GM19467 (cell line): ENCODE results near the gene NTN1.

Experiments used
- ATAC-seq: cut with Tn5 transposase; IDR thresholded peaks from one replicate; pipeline ENCODE4 v1.9.1; 2021; ENCODE audit warnings: mild to moderate bottlenecking, moderate library complexity; ENCODE audit not compliant: unreplicated experiment

The NTN1 gene

GRCh38 chr17:9004961-9005285 is 16.4 kb upstream of the NTN1 start:
- no peak for ATAC-seq

GRCh38 chr17:9006175-9006767 is 15.0 kb upstream of the NTN1 start:
- ATAC-seq, result no peak

GRCh38 chr17:9007052-9007714 is 14.1 kb upstream of the NTN1 start:
- ATAC-seq, result no peak

DNA sequence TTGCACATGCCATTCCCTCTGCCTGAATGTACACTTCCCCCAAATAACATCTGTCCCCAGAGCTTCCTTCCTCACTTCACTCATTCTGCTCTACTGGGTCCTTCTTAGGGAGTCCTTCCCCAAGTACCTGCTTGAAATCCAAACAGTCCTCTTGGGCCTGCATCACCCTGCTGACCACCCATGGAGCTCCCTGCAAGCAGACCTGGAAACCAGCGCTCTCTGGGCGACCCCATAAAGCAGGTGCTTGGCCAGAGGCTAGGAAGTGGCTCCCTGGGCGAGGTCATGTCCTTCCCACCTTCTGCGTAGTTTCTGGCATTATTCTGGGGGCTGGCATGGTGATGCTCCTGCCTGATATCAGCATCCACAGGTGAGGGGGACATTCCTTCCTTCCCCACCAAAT is 12.2 kb upstream of the NTN1 start:
- ATAC-seq, result no peak

DNA sequence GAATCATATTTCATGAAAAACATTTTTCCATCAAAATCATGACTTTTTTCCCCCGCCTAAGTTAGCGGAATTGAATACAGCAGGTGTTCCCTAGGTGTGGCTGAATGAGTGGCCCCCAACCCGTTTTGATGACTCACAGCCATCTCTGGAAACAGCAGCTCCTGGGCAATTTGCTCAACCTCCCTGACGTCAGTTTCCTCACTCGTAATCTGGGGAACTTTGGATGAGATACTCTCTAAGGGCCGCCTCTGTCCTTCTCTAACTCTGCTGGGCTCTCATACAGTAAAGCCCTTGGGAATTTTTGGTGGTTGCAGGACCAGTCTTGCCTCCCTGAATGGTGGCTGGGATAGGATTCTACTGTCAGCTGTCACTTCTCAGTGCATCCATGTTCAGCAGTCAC is 11.6 kb upstream of the NTN1 start:
- ATAC-seq, result no peak

DNA sequence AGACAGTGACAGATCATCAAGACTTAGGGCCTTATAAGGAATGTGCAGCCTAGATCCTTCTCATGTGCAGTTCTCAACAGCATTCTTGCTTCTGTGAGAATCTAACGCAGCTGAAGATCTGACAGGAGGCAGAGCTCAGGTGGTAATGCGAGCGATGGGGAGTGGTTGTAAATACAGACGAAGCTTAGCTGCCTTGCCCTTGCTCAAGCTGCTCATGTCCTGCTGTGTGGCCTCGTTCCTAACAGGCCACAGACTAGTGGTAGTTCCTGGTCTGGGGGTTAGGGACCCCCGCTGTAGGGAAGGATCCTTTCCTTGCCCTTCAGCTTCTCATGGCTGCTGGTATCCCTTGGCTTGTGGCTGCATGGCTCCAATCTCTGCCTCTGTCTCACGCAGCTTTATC is 10.3 kb upstream of the NTN1 start:
- no peak for ATAC-seq

GRCh38 chr17:9016941-9017552 is 4.3 kb upstream of the NTN1 start:
- ATAC-seq, result no peak

DNA sequence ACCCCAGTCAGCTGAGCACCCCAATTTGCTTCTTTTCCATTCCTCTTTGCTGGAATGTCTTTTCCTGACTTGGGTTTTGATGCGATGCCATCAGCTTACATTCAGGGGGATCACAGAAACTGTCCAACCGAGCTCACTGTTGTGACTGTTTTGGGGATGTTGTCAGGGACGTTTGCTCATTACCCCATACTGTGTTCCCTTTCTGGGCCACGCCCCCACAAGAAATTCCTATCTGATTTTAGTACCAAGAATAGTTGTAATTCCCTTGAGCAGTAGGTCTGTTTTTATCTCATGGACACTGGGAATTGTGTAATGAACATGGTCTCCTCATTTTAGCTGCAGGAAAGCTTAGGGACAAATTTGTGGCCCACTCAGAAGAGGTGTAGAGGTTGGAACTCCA is 2.6 kb upstream of the NTN1 start:
- ATAC-seq, result no peak

DNA sequence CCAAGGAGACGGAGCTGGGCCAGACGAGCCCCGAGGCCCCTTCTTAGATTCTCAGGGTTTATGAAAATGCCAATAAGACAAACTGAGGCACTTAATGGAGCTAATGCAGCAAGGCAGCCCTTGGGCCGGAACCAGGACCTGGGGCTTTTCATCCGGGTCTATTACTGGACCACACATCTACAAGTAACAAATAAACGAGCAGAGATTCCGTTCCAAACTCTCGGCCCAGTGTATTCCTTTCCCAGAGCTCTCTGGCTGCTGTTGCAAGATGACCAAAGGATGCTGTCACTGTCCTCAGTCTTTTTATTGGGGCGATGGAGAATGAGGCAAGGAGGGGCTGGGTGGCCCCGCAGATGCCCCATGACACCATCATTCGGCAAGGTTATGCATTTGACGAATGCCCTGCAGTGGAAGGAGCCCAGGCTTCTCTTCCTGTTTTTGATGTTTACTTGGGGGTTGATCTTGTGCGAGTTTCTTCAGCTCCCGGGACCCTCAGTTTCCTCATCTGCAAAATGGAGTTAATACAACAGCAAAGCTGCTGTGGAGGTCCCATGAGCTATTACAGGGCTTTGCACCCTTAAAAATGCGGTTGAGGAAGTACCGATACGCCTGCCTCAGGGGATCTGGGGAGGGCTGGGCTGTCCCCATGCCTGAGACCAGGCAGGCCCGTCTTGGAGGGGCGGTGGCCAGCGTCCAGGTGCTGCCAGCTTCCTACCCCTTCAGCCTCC is 1.1 kb upstream of the NTN1 start:
- no peak for ATAC-seq

DNA sequence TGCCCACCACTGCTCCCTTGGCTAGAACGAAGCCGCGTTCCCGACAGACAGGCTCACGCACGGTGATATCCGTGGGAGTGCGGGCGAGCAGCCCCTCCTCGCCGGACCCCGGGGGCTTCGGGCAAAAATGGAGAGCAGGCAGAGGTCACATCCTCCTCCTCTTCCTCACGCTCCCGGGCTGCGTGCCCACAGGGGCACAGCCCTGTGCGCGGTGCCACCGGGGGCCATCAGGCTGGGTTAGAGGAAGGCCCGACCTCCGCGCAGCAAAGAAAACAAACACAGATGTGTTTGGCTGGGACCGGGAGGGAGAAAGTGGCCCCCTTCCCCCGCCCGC is 519 bp upstream of the NTN1 start:
- ATAC-seq, result no peak

GRCh38 chr17:9021992-9022572 is 772 bp downstream of the NTN1 start:
- no peak for ATAC-seq

DNA sequence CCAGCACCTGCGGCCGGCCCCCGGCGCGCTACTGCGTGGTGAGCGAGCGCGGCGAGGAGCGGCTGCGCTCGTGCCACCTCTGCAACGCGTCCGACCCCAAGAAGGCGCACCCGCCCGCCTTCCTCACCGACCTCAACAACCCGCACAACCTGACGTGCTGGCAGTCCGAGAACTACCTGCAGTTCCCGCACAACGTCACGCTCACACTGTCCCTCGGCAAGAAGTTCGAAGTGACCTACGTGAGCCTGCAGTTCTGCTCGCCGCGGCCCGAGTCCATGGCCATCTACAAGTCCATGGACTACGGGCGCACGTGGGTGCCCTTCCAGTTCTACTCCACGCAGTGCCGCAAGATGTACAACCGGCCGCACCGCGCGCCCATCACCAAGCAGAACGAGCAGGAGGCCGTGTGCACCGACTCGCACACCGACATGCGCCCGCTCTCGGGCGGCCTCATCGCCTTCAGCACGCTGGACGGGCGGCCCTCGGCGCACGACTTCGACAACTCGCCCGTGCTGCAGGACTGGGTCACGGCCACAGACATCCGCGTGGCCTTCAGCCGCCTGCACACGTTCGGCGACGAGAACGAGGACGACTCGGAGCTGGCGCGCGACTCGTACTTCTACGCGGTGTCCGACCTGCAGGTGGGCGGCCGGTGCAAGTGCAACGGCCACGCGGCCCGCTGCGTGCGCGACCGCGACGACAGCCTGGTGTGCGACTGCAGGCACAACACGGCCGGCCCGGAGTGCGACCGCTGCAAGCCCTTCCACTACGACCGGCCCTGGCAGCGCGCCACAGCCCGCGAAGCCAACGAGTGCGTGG is 1.5 kb downstream of the NTN1 start:
- ATAC-seq, result no peak

DNA sequence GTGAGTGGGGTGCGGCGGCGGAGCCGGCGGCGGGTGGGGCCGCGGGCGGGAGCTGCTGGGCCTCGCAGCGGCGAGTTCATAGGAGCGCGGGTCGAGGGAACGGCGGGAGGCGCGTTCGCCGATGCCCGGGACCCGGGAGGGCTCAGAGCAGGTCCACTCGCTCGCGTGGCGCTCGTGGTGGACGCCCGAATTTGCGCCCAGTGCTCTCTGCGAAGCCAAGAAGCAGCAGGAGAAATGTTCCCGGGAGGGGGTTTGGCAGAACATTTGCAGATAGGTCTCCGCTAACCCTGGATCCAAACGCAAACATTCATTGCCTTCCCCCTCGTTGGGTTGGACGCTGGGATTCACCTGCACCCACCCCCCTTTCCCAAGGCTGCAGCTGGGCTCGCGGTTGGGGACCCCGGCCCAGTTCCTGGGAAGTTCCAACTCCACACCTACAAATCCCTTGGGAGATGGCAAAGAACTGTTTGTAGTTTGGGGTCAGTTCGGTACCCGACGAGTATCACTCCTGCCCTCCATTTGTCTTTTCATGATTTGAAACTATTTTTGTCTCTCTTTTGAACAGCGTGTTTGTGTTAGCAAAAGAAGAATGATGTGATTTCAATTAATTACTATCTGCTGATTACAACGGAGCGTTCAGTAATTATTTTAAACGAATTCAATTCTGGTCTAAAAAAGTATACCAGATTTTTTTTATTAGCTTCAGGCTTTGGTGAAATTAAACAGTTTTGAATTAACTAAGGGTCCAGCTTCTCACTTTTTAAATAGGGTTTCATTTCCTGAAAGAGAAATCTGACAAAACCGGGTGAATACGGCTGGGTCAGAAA is 2.3 kb downstream of the NTN1 start:
- ATAC-seq, result no peak

- ATAC-seq, result no peak
Observed at GRCh38 chr17:9024497-9024896, 3.2 kb downstream of the NTN1 start.

GRCh38 chr17:9026741-9027140 is 5.4 kb downstream of the NTN1 start:
- ATAC-seq, result no peak

GRCh38 chr17:9028202-9028987 is 7.1 kb downstream of the NTN1 start:
- ATAC-seq, result no peak

DNA sequence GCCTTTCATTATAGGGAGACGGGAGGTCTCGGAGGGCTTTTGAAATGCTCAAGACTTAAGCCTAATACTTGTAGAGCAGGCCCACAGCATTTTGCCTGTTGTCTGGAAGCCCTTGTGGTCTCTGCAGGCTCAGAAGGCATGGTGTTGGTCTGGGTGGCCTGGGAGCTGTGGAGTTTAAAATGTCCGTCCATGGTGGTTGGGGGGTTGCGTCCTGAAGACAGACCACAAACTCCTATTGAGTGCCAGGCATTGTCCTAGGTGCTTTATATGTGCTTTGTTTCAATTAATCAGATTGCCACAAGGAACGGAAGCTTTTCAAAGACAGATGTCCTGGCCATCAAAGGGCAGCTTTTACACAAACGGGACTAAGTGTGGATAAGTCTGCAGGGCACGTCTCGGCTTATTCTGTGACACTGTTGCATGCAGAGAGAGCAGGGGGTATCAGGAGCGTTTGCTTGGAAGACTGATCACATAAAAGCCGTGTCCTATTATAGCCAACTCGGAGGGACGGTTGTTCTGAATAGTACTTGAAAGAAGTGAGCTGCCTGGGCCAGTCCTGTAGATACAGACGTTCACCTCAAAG is 7.8 kb downstream of the NTN1 start:
- ATAC-seq, result no peak

- no peak for ATAC-seq
Observed at GRCh38 chr17:9032151-9032550, 10.8 kb downstream of the NTN1 start.

DNA sequence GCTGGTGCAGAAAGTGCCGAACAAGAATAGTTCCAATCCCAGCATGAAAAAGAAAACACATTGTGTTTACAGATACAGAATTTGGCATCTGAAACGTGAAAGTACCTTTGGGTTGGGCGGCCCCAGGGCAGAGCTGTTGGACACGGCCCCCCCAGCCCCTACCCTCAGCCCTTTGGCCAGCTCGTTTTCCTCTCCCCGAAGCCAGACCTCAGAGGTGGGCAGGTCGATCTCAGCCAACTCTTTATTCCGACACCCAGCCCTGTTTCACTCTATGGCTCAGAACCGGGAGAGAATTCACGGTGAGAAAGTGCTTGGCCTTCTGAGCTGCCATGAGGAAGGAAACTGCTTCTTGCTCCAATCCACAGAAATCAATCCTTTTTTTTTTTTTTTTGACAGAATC is 11.3 kb downstream of the NTN1 start:
- no peak for ATAC-seq
